Sigmoid colon (tissue), 4 donors: ENCODE results near the gene TNFSF4.

Experiments used
- EP300 ChIP-seq, 4 donors: sonication (generic); formaldehyde crosslinking; IDR thresholded peaks; one replicate each; pipeline ENCODE4 v1.6.1; 2017; ENCODE audit warnings: antibody characterized with exemption in 4 of 4
- POLR2A ChIP-seq, 2 donors: fragments of 450-650 bp; IDR thresholded peaks; one replicate each; pipeline ENCODE4 v1.6.1; 2016; ENCODE audit warnings: antibody characterized with exemption in 2 of 2, mild to moderate bottlenecking in 2 of 2, moderate library complexity in 2 of 2
- POLR2AphosphoS5 ChIP-seq, 4 donors: sonication (generic); formaldehyde crosslinking; IDR thresholded peaks; one replicate each; pipeline ENCODE4 v1.6.1; 2017; ENCODE audit warnings: antibody characterized with exemption in 4 of 4
- TF ChIP-seq, protein P1 (sequence below), 4 experiments: fragments of 450-650 bp in 3 of 4; fragments of 200-600 bp in 1 of 4; IDR thresholded peaks; one replicate each; pipeline ENCODE4 v1.5.1; 2016 to 2019; ENCODE audit warnings: antibody characterized with exemption in 4 of 4, mild to moderate bottlenecking in 3 of 4, moderate library complexity in 2 of 4

DNA sequence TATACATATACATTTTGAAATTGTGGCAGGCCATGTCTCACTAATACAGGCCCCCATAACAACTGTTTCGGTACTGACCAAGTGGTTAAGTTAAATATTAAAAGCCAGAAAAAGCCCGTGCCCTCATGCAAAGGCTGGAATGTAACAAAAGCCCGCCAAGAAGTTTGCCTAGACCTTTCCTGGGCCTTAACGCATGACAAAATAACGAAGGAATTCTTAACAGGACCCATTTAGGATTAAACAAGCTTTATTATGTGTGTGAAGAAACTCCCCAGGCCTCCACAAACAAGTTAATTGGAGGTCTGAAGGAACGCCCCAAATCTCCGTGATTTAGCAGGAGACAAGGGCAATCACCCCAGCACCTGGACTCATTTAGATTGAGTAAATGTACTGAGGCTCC lies 42.4 kb downstream of the TNFSF4 start:
- TF ChIP-seq, protein P1, sequence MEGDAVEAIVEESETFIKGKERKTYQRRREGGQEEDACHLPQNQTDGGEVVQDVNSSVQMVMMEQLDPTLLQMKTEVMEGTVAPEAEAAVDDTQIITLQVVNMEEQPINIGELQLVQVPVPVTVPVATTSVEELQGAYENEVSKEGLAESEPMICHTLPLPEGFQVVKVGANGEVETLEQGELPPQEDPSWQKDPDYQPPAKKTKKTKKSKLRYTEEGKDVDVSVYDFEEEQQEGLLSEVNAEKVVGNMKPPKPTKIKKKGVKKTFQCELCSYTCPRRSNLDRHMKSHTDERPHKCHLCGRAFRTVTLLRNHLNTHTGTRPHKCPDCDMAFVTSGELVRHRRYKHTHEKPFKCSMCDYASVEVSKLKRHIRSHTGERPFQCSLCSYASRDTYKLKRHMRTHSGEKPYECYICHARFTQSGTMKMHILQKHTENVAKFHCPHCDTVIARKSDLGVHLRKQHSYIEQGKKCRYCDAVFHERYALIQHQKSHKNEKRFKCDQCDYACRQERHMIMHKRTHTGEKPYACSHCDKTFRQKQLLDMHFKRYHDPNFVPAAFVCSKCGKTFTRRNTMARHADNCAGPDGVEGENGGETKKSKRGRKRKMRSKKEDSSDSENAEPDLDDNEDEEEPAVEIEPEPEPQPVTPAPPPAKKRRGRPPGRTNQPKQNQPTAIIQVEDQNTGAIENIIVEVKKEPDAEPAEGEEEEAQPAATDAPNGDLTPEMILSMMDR (IDR thresholded peaks at IDR 0.05), result no peak
- TF ChIP-seq POLR2A (IDR thresholded peaks at IDR 0.05) (no peak), EP300 (IDR thresholded peaks at IDR 0.05) (no peak), POLR2AphosphoS5 (IDR thresholded peaks at IDR 0.05) (no peak)
